ENCODE results near the gene SRRM4.
A peak's percentile ranks its signal among the peaks of the same experiment; 100 is the strongest.
"Not testable (repeated sequence)": the region's sequence is repeated elsewhere in the genome, so short reads cannot be mapped to it uniquely, and the experiment has no call there.

SRRM4 gene

DNA sequence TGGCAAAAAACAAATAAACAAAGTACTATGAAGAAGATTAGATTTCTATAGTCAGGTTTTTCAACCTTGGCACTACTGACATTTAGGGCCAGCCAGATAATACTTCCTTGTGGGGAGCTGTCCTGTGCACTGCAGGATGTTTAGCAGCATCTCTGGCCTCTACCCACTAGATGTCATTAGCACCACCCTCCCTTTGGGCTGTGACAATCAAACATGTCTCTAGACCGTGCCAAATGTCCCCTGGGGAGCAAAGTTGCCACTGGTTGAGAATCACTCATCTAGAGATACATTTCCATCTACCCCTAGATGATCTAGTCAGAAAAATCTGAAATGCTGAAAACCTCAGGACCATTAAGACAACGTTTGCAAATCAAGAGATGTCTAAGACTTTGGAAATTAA lies 29.9 kb downstream of the SRRM4 start:
- no peak for DNase-seq

DNA sequence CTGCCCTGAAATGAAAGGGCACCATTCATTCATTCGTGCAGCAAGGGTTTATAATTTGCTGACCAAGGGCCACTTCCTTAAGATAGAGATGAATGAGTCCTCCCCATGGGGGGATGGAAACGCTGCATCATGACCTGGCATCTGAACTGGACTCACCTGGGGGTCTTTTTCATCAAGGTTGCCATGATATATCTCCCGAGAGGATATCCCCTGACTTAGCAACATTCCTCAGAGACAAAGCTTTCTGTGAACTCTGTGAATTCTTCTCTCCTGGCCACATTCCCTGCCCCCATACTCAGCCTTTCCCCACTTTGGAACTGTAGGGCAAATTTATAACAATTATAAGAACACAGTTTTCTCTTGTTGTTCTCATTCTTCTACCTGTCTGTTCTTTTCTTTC lies 30.8 kb downstream of the SRRM4 start:
- no peak for DNase-seq

DNA sequence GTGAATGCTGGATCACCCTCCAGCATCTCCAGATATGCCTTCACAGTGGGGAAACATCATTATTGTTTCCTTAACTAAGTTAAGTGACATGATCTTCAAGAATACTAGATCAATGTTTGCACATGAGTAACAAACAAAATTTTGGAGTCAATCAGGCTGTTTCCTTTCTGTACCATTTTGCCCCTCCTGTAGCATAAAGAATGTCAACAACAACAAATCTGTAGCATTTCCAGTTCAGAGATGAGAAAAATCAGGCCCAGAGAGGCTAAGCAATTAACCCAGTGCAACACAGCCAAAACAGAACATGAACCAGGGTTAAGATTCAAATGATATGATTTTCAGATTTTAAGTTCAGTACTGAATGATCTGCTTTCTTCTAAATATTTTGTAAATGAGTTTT lies 31.7 kb downstream of the SRRM4 start:
- DNase-seq, result no peak

DNA sequence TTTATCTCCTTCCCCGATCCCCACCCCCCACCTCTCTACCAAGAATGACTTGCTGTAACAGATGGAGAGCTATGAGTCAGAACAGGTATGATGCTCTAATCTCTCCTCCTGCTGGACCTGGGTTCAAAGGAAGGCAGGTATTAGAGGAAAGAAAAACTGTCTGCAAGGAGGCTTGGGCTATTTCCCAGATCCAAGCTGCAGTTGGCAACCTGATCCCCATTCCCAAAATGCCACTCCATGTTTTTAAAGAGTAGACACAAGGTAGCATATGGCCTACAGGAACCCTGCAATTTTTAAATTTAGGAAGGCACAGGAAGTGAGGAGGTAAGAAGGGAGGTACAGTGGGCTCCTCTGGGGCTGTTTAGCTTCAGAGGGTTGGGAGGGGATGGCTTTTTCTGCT lies 33.0 kb downstream of the SRRM4 start:
- DNase-seq, result no peak

DNA sequence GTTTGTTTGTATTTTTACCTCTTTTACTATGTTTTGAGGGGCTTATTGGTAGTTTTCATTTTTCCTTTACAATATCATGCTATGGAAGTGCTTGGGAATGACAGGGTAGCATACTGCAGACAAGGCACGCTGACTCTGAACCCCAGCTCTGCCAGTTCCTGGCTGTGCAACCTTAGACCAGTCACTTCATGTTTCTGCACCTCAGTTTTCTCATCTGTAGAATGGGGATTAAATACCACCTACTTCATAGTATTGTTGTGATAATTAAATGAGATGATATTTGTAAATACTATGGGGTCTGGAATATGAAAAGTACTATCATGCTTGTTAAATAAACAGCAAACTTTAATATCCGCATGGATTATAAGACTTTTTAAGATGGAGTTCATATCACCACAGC lies 35.4 kb downstream of the SRRM4 start:
- no peak for DNase-seq

DNA sequence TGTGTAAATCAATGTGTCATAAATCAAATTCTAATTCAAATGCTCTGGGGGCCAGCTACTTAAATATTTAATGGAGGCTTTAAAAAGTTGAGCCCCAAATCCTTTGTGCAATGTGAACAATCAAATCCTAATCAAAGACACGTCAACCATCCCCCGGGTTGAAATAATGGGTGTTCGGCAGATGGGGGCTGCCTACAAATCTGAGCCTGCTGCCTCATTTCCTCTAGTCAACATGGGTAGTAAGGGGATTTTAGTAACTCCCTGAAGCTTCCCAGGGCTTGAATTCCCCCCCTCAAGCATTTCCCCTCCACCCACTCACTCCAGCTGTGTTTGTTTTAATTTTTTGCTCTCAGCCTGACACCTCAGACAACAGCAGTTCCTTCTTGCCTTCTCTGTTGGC lies 37.8 kb downstream of the SRRM4 start:
- DNase-seq, result no peak

DNA sequence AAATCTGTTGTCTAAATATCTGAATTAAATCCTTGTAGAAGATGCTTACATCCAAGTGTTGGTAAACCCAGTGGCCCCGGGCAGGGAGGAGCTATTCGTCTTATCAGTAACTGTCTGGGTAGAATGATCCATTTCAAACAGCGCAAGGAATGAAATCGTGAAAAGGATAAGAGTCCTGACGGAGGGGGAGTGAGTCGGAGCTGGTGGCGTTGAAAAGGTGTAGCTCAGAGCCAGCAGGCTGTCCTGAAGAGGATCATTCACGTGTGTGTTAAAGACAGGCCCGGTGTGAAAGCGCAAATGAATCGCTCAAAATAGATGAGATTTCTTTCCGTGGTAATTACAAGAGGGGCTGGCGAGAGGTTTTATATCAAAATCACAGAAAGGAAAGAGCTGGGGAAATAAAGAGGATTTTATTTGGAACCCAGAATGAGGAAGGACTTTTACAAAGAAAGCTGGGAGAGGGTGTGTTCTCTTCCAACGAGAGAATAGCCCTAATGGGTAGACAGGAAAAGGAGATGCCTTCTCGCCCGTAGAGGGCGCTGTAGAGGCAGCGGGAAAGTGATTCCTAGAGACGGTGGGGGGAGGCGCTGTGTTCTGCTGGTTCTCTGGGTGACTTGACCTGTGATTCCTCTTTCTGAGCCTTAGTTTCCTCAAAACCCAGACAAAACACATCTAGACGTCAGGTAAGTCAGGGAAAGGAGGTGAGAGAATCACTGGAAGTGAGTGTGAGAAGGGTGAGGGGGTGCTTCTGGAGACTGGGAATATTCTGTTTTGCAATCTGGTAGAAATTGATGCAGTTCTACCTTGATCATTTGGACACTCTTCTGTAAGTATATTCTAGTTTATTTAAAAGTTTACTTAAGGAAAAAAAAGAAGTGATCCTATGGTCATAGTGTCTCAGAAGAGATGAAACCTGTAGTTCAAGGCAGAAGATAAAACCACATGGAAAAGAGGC lies 39.3 kb downstream of the SRRM4 start:
- DNase-seq, result no peak

DNA sequence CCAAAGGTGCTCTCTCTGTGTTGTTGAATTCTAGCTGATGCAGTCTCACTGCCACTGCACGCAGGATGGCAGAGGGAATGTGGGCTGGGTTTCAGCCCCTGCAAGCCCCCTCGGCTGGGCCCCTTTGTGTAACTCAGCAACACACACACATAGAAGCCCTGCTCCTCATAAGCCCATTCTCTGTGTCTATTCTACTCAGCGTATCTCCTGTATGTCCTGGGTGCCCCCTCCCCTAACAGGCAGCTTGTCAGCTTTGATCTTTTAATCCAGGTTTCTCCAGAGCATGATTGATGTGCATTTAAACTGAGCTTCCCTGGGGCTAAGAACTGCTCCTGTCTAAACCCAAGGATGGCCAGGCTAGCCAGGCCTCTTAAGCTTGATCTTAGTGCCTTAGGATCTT lies 43.0 kb downstream of the SRRM4 start:
- no peak for DNase-seq

DNA sequence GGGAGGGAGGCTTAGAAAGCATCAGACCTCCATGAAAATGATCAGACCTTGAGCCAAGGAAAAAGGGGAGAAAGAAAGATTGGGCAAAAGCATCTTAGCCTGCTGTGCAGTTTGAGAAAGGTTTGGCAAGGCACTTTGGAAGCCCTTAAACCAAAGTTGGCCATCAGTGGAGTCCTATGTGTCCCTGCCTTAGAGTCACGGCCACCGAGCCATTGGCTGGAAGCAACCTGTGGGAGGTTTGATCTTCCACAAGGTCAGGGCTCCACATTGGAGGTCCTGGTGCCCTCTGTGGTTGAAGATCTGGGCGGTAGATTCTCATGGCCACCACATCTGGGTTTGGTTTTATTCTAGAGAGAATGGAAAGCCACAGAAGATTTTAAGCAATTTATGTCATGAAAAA lies 44.4 kb downstream of the SRRM4 start:
- DNase-seq, result no peak

DNA sequence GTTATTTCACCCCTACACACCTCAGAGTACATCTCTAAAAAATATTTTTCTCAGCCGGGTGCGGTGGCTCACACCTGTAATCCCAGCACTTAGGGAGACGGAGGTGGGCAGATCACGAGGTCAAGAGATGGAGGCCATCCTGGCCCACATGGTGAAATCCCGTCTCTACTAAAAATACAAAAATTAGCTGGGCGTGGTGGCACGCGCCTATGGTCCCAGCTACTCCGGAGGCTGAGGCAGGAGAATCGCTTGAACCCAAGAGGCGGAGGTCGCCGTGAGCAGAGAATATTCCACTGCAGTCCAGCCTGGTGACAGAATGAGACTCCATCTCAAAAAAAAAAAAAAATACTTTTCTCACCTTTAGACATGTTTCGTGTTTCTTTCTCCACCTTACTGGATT lies 52.0 kb downstream of the SRRM4 start:
- DNase-seq, result not testable (repeated sequence)

DNA sequence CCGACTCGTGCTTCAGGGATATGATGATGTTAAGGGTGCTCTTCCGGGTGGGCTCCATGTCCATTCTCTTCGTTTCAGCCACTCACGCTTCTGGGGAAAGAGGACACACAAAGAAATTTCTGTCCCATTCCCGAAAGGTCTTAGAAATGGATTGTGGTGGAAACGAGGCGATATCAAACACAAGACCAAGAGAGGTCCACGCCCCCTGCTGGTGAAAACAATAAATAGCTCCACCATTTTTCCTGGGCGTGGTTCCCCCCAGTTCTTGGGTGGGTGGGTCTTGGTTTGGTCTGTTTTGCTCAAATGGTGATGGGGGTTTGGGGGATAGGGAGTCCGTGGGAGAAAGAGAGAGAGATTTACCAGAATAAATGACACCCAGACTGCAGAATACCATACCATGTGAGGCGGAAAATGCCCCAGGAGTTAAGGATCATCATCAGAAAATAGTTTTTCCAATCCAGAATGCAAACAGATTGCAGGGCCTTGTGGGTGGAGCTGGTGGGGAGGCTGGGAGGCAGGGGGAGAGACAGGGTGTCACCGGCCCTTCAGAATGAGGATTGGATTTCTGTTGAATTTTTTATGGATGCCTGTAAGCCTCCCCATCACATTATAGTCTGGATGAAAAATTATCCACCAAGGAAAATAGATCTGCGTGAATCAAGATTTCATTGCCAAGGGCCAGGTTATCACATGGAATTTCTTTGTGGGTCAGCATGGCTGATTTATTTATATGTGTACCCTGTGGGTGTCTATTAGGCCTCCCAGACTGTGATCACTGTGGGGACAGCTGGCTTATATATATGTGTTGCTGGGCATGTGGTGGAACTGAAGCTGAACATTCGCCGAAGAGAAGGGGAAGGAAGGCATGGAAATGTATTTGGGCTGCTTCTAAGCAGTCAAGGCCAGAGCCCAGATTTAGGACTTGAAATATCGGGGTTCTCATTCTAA lies 55.8 kb downstream of the SRRM4 start:
- no peak for DNase-seq

DNA sequence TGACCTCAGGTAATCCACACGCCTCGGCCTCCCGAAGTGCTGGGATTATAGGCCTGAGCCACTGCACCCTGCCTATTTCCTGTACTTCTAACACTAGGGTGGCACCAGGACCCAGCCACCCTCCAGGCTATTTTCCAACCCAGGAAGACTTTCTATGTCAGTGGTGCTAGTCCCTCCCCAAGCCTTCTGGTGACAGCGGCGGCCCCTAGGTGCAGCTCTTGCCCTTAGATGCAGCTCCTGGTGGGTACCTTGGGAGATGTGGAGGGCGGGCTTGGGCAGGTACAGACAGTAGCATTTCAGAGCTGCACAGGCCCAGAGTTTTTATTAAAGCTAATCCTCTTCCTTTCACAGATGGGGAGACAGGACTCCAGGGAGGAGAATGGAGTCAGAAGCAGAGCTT lies 62.8 kb downstream of the SRRM4 start:
- no peak for DNase-seq

DNA sequence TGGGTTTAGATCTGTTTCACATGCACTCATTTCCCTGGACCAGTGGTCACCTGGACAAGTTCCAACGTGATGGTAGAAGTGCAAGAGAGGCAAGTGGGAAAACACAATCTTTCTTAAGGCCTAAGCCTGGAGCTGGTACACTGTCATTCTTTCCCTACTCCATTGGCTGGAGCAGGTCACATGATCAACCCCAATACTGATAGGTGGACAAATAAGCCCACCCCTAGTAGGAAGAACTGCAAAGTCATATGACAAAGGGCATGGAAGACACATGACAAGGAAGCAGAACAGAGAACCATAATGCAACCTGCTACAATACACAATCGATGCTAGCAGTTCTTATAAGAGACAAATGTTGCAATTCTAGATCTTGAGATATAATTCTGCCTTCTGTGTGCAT lies 66.3 kb downstream of the SRRM4 start:
- DNase-seq, result no peak

DNA sequence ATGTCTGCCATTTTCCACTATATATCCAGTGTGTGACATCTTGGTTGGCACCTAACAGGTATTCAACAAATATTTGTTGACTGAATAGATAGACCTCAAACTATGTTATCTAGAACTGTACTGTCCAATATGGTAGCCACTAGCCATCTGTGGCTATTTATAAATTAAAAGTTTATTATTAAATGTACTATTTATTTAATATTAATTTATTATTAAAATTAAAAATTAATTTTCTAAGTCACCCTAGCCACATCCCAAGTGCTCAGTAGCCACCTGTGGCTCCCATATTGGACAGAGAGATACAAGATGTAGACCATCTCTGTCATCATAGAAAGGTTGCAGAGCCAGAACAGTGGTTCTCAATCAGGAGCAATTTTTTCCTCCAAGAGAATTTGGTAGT lies 69.3 kb downstream of the SRRM4 start:
- no peak for DNase-seq

DNA sequence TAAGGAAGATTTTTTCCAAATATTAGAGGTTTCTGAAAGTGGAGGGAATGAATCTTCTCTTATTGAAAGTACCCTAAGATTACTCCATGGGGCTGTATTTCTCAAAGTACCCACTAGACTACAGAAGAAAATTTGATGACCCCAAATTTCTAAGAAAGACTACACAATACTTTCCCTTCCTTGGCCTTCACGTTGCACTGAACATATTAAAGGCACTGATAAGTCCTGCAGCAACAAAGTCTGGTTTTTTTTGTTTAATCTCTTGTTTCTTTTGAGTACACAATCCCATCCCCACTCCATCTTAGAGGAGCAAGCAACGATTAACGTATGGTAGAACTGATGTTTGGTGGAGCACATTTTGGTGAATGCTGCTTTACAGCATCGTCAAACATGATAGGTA lies 70.1 kb downstream of the SRRM4 start:
- no peak for DNase-seq

DNA sequence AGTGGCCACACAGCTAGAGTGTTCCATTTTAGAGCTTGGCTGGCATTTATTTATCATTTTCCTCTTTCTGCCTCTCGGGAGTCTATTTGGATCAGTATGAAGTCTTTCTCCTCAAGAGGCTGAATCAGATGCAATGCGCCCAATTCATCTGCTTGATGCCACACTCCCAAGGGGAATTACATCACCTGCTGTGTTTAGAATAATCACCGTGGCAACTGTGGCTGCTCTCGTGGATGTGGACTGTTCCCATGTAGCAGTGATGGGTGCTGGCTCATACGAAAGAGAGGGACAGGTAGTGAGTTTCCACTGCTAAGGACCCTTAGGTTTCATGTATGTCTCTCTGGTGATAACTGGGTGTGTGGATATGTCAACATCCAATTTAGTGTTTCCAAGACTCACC lies 70.7 kb downstream of the SRRM4 start:
- DNase-seq, result no peak

DNA sequence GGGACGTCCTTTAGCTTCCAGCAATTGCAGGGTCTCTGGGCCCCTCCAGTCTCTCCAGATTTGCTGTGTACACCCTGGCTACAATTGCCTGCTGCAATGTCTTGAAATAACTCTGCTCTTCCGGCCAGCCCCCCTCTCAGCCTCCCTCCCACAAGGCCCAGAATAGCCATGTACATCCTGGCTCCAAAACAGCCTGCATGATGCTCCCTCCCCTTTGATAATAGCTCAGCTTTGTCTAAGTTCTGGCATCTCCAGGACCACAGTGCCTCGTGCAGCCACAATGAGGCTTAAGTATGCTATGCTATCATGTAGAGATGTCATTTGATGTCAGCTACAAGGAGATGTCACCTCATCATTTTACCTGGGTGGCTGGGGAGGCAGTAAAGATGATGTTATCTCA lies 74.6 kb downstream of the SRRM4 start:
- no peak for DNase-seq

DNA sequence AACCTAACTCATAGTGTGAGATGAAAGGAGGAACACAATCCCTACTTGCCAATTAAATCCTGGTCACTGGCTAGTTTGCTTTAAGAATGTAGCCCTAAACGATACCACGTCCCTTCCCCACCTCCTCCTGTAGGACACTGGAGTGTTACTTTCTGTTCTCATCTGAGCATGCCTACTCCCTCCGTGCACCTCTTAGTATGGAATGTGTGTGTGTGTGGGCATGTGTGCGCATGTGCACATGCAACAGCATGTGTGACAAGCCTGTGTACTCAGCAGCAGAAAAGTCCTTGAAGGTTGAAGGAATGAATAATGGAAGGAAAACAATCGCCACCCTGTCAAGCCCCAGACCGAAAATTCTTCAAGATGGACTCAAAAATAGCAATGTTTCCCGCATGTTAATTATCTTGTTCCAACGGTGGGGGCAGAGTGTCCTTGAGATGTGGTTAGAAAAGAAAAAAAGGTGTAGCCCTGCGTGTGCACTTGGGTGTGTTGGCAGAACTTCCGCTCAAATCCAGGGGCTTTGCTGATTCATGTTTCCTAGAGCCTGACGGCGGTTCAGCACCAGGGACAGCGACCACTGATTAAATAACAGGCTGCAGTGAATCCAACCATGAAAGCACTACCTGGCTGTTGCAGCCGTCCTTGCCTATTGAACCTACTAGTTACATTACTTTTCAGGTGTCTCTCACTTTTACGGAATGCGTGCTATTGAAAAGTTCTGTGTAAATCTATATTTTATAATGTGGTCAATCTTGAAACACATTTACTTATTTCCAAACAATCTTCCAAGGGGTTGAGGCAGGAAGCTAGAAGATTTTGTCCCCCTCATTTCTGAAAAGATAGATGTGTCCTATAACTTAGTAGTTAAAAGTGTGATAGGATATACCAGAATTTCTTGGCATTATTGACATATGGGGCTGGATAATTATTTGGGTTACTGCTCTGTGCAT lies 79.8 kb downstream of the SRRM4 start:
- peak in 1 of 4 experiments; percentile 1 for DNase-seq

DNA sequence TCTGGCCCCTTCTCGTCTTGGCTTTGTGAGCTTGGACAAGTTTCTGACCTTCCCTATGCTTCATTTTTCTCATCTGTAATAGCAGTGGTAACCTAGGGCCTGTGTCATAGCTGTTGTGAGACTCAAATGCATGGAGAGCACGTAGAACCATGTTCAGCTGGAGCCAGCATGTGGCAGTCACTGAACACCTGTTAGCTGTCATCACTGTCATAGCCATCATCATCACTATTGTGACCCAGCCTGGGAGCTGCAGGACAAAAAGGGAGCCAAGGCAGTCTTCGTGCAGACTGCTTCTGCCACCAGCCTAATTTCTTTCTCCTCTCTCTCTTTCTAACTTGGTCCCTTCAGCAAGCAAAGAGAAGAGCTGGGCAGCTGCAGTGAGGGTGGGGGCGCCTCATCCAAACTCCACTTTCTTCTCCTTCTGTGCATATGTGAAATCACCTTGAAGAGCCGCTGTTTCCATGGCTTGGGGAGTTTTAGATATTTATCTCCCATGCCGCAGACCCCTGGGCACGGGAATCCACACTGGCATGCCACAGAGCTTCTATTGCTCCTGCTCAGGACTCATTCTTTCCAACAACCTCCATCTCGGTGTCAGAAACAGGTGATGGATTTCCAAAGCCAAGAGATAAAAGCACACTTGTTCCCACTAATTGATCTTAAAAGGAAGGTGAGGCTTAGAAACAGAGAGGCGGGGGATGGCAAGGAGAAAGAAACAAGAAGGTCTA lies 87.0 kb downstream of the SRRM4 start:
- no peak for DNase-seq

DNA sequence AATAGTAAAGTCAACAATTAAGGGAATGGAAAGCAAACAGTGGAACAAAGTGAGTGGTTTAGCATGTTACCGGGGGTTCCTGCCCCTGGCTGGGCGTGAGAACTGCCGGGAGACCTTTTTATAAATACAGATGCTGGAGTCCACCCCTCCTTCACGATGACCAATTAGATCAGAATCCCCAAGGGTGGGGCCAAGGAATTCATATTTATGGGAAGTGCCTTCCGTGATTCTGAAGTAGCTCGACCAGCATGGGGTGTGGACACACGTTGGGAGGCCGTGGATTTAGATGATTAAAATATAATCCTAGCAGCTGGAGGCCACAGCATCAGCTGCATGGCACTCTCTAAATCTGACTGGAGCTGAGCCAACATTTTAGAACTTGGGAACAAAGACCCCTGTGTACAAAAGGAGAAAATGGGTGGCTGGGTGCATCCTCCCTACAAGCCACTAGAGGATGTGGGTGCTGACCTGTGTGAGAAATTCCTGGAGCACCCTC lies 87.9 kb downstream of the SRRM4 start:
- DNase-seq, result no peak

DNA sequence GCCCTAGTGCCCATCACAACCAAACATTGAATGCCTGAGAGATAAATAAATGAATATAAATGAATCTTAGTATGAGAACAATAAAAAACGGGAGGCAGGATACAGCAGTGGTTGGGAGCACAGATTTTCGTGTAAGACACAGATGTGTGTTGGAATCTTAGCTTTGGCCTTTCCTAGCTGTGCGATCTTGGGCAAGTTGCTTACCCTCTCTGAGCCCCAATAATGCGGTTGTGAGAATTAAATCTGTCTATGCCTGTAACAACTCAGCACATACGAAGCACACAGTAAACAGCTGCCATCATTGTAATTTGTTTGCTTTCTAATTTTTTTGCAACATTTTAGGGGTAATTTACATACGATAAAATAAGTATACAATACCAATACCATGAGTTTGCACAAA lies 89.8 kb downstream of the SRRM4 start:
- DNase-seq, result no peak
